Neural crest cell (in vitro differentiated cells): ENCODE data around the gene NR5A2. TPM values are rescaled to one million over a fixed set of nuclear protein-coding genes. Genes with fewer than 3 reads are reported as not detected.

Experiments
- DNase-seq: peaks from one replicate; pipeline ENCODE4 v3.0.0; 2021; ENCODE audit warnings: low read depth, mixed read lengths, low spot score
- H3K27ac Mint-ChIP-seq: one replicate; pipeline ENCODE4 v1.8.0; 2021; ENCODE audit warnings: mild to moderate bottlenecking, mixed read lengths; ENCODE audit not compliant: unreplicated experiment
- H3K27me3 Mint-ChIP-seq: 2 replicates; pipeline ENCODE4 v1.8.0; 2021; ENCODE audit warnings: low read depth, mild to moderate bottlenecking, mixed read lengths
- H3K36me3 Mint-ChIP-seq: 2 replicates; pipeline ENCODE4 v1.8.0; 2021; ENCODE audit warnings: low read depth, mild to moderate bottlenecking, mixed read lengths
- H3K4me1 Mint-ChIP-seq: 2 replicates; pipeline ENCODE4 v1.8.0; 2021; ENCODE audit warnings: mixed read lengths
- H3K4me3 Mint-ChIP-seq: one replicate; pipeline ENCODE4 v1.8.0; 2021; ENCODE audit warnings: mild to moderate bottlenecking, mixed read lengths
- H3K9me3 Mint-ChIP-seq: 2 replicates; pipeline ENCODE4 v1.8.0; 2021; ENCODE audit warnings: mixed read lengths
- CTCF ChIP-seq: fragments of 200-600 bp; sonication (generic); conservative IDR thresholded peaks from 2 replicates; pipeline ENCODE4 v1.5.0; 2021; ENCODE audit warnings: antibody characterized with exemption, mild to moderate bottlenecking
- total RNA-seq: library from RNA; stranded (reverse); gene quantifications from 2 replicates; pipeline ENCODE4 v1.2.1, GENCODE V29; 2021

The NR5A2 gene
- total RNA-seq, 1 donor from 2014 or later: not detected

- Mint-ChIP-seq H3K27me3 (no peaks in the 10 kb centered on the region), H3K36me3 (no peaks in the 10 kb centered on the region), H3K4me3 (no peak overlapping the region), H3K4me1 (no peaks in the 10 kb centered on the region), H3K27ac (no peak overlapping the region), H3K9me3 (no peaks in the 10 kb centered on the region)
- no peak for DNase-seq
- TF ChIP-seq CTCF: no peak
These were observed 183.6 kb downstream of the NR5A2 start for GRCh38 chr1:200211157-200211556.

GRCh38 chr1:200213392-200213791, 185.9 kb downstream of the NR5A2 start:
- Mint-ChIP-seq H3K27me3 (no peaks in the 10 kb centered on the region), H3K4me1 (no peaks in the 10 kb centered on the region), H3K36me3 (no peaks in the 10 kb centered on the region), H3K27ac (no peak overlapping the region), H3K4me3 (no peak overlapping the region), H3K9me3 (no peaks in the 10 kb centered on the region)
- no peak for TF ChIP-seq CTCF
- no peak for DNase-seq

GRCh38 chr1:200213921-200214320, 186.4 kb downstream of the NR5A2 start:
- Mint-ChIP-seq H3K4me1 (no peaks in the 10 kb centered on the region), H3K27ac (no peak overlapping the region), H3K36me3 (no peaks in the 10 kb centered on the region), H3K9me3 (no peaks in the 10 kb centered on the region), H3K27me3 (no peaks in the 10 kb centered on the region), H3K4me3 (no peak overlapping the region)
- no peak for DNase-seq
- TF ChIP-seq CTCF: no peak

- Mint-ChIP-seq H3K27me3 (no peaks in the 10 kb centered on the region), H3K4me1 (no peaks in the 10 kb centered on the region), H3K4me3 (no peak overlapping the region), H3K9me3 (no peaks in the 10 kb centered on the region), H3K27ac (peak overlapping the region; percentile 40), H3K36me3 (no peaks in the 10 kb centered on the region)
- no peak for DNase-seq
- TF ChIP-seq CTCF: no peak
These were observed 187.8 kb downstream of the NR5A2 start for GRCh38 chr1:200215350-200215749.

GRCh38 chr1:200217703-200218102, 190.2 kb downstream of the NR5A2 start:
- TF ChIP-seq CTCF: no peak
- H3K27me3 Mint-ChIP-seq: no peaks in the 10 kb centered on the region
- H3K36me3 Mint-ChIP-seq: no peaks in the 10 kb centered on the region
- no peak overlapping the region for H3K4me3 Mint-ChIP-seq
- no peak overlapping the region for H3K27ac Mint-ChIP-seq
- no peak for DNase-seq
- H3K4me1 Mint-ChIP-seq: no peaks in the 10 kb centered on the region
- H3K9me3 Mint-ChIP-seq: peaks cover 2% of the 10 kb centered on the region
